Mesodermal cell (in vitro differentiated cells): ENCODE data around the gene SLC6A19.

ENCODE experiments used
- H3K27ac ChIP-seq: 2 replicates; pipeline ENCODE4 v1.7.0; 2013; ENCODE audit warnings: mild to moderate bottlenecking, low read depth, low read length, moderate library complexity; ENCODE audit not compliant: severe bottlenecking
- H3K36me3 ChIP-seq: 2 replicates; pipeline ENCODE4 v1.7.1; 2013; ENCODE audit warnings: mild to moderate bottlenecking, low read length, moderate library complexity; ENCODE audit not compliant: control insufficient read depth, insufficient read depth
- H3K4me1 ChIP-seq: one replicate; pipeline ENCODE4 v1.7.1; 2013; ENCODE audit warnings: mild to moderate bottlenecking, low read length; ENCODE audit not compliant: insufficient read depth, control insufficient read depth, poor library complexity, severe bottlenecking
- H3K4me3 ChIP-seq: 2 replicates; pipeline ENCODE4 v1.7.0; 2013; ENCODE audit warnings: low read length, control low read depth, mild to moderate bottlenecking; ENCODE audit not compliant: insufficient read depth, poor library complexity, severe bottlenecking; ENCODE audit errors: extremely low read depth
- H3K9me3 ChIP-seq: 2 replicates; pipeline ENCODE4 v1.7.1; 2013; ENCODE audit warnings: mild to moderate bottlenecking, low read length, moderate library complexity; ENCODE audit not compliant: control insufficient read depth
- WGBS, 2 experiments: methylation state at CpG; one replicate each; pipeline ENCODE4 v1.1.5; 2013; ENCODE audit warnings: missing lambda C conversion rate in 2 of 2; ENCODE audit not compliant: insufficient coverage in 2 of 2; 5-methylcytosine and 5-hydroxymethylcytosine counted together

Gene SLC6A19

DNA sequence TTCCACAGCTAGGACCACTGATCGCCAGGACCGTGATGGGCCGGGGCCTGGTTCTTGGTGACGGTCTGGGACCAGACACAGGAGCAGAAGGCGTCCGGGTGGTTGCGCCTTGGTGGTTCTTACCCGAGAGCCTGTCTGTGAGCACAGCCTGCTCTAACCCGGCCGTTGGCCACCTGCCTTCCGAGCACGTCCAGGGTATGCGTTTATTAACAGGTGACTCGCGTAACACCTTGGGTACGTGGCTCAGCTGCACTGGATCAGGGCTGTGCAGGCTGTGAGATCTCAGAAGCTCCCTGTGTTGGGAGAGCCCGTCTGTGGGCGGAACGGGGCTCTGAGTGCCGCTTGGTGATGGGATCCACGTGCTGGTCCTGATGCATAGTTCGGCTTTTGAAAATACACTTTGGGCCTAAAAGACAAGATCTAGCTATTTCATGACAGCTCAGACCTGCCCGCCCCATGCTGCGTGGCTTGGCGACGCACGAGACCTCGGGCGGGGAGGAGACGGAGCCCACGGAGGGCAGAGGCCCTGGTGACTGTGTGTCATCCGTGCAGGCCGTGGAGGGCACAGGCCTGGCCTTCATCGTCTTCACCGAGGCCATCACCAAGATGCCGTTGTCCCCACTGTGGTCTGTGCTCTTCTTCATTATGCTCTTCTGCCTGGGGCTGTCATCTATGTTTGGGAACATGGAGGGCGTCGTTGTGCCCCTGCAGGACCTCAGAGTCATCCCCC is 17.1 kb downstream of the SLC6A19 start:
- WGBS, 2 experiments, result 92 to 93% methylated on average over 38 of the region's 38 CpGs
- H3K4me1 ChIP-seq, result no peaks in the 10 kb centered on the region
- H3K36me3 ChIP-seq, result no peaks in the 10 kb centered on the region
- H3K4me3 ChIP-seq, result no peak overlapping the region
- no peaks in the 10 kb centered on the region for H3K9me3 ChIP-seq
- no peak overlapping the region for H3K27ac ChIP-seq

DNA sequence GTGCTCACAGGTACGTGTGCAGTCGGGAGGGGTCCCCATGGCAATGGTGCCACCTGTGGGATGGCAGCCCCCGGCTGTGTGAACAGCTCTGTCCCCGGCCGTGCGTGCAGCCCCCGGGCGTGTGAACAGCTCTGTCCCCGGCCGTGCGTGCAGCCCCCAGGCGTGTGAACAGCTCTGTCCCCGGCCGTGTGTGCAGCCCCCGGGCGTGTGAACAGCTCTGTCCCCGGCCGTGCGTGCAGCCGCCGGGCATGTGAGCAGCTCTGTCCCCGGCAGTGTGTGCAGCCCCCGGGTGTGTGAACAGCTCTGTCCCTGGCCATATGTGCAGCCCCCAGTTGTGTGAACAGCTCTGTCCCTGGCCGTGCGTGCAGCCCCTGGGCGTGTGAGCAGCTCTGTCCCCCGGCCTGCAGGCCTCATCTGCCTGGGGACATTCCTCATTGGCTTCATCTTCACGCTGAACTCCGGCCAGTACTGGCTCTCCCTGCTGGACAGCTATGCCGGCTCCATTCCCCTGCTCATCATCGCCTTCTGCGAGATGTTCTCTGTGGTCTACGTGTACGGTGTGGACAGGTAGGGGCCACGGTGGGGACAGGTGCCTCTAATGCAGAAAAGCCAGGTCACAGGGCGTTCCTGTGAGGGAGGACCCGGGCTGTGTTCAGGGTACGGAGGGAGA is 17.8 kb downstream of the SLC6A19 start:
- Histone ChIP-seq H3K36me3 (no peaks in the 10 kb centered on the region), H3K27ac (no peak overlapping the region), H3K4me1 (no peaks in the 10 kb centered on the region), H3K4me3 (no peak overlapping the region), H3K9me3 (no peaks in the 10 kb centered on the region)
- 80 to 89% methylated on average over 28 to 35 of the region's 38 CpGs for WGBS, 2 experiments

DNA sequence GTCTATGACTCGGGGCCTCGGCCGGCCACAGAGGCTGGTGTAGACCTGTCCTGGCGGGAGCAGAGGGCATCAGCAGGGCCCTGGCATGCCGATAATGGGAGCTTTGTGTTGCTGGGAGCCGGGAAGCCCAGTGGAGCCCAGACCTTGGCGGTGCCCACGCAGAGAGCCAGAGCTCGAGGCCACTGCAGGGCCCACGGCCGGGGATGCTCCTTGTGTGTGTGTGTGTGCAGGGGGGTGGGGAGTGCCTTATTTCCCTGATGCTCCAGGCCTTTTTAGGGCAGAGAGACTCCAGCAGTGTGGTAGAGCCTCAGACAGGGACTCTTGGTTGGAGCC is 18.3 kb downstream of the SLC6A19 start:
- no peaks in the 10 kb centered on the region for H3K9me3 ChIP-seq
- no peak overlapping the region for H3K4me3 ChIP-seq
- no peaks in the 10 kb centered on the region for H3K4me1 ChIP-seq
- no peaks in the 10 kb centered on the region for H3K36me3 ChIP-seq
- no peak overlapping the region for H3K27ac ChIP-seq
- WGBS, 2 experiments, result 87 to 92% methylated on average over 6 to 11 of the region's 11 CpGs

DNA sequence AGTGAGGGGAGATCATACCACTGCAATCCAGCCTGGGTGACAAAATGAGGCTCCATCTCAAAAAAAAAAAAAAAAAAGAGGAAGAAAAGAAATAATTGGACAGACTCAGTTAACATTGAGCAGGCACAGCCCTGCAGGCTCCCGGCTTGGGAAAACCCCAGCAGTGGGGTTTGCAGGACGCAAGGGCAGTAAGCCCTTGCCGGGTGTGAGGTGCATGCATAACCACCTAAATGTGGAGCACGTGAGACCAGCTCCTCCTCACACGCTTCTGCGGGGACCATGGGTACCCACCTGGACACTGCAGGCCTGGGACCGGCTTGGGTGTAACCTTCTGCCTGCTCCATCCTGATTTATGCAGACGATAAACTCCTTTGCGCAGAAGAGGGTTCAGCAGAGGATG is 19.0 kb downstream of the SLC6A19 start:
- Histone ChIP-seq H3K27ac (no peak overlapping the region), H3K36me3 (no peaks in the 10 kb centered on the region), H3K9me3 (no peaks in the 10 kb centered on the region), H3K4me1 (no peaks in the 10 kb centered on the region), H3K4me3 (no peak overlapping the region)
- 79 to 85% methylated on average over 8 to 9 of the region's 9 CpGs for WGBS, 2 experiments

DNA sequence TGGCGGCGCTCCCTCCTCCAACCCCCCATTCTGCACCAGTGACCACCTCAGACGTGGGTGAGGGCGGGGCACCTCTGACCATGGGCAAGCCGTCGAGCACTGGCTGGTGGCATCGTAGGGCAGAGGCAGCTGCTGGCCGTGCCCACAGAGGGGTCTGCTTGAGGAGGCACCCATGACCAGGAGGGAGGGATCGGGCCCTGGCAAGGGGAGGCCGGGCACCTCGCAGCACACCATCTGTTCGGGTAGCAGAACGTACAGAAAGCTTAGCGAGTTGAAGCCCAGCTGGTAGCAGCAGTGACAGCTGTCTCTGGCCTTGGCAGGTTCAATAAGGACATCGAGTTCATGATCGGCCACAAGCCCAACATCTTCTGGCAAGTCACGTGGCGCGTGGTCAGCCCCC is 19.4 kb downstream of the SLC6A19 start:
- Histone ChIP-seq H3K36me3 (no peaks in the 10 kb centered on the region), H3K4me1 (no peaks in the 10 kb centered on the region), H3K9me3 (no peaks in the 10 kb centered on the region), H3K4me3 (no peak overlapping the region), H3K27ac (no peak overlapping the region)
- WGBS, 2 experiments, result 91 to 92% methylated on average over 17 to 19 of the region's 19 CpGs

DNA sequence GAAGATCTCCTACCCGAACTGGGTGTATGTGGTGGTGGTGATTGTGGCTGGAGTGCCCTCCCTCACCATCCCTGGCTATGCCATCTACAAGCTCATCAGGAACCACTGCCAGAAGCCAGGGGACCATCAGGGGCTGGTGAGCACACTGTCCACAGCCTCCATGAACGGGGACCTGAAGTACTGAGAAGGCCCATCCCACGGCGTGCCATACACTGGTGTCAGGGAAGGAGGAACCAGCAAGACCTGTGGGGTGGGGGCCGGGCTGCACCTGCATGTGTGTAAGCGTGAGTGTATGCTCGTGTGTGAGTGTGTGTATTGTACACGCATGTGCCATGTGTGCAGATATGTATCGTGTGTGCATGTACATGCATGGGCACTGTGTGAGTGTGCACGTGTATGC is 20.3 kb downstream of the SLC6A19 start:
- no peak overlapping the region for H3K27ac ChIP-seq

DNA sequence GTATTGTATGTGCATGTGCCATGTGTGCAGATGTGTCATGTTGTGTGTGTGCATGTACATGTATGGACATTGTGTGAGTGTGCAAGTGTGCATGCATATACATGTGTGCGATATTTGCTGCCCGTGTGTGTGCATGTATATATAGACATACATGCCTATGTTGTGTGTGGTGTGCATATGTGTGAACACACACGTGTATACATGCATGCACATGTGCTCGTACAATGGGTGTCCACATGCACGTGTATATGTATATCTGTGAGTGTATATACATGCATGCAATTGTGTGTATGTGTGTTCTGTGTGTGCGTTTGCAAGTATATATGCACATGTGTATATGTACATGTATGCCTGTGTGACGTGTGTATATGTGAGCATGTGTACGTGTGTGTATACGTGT is 20.8 kb downstream of the SLC6A19 start:
- H3K27ac ChIP-seq, result no peak overlapping the region
- WGBS, 2 experiments, result 89% methylated on average over 9 of the region's 9 CpGs
- H3K4me3 ChIP-seq, result no peak overlapping the region

More for the DNA sequence above, 20.3 kb downstream of the SLC6A19 start:
- Histone ChIP-seq H3K4me1 (no peaks in the 10 kb centered on the region), H3K4me3 (no peak overlapping the region), H3K36me3 (no peaks in the 10 kb centered on the region), H3K9me3 (no peaks in the 10 kb centered on the region)
- 93 to 96% methylated on average over 9 of the region's 10 CpGs for WGBS, 2 experiments

DNA sequence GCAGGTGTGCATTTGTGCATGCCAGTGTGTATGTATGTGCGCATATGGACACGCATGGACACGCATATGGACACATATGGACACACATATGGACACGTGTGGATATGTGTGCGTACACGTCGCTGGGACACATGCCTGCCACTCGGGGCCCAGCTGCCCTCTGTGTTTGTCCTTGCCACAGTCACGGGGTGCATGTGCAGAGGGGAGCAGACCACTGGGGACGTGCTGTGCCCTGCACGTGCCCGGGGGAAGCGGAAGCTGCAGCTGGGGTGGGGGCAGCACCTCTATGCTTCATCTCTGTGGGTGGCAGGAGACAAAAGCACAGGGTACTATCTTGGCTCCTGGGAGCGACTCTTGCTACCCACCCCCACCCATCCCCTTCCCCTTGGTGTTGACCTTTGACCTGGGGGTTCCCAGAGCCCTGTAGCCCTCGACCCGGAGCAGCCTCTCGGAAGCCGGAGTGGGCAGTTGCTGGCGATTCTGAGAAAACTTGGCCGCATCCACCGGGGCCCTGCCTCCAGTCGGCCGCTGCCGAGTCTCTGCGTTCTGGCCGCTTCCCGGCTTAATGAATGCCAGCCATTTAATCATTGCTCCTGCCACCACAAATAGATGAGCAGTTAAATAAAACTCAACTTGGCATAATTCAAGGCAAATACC is 21.4 kb downstream of the SLC6A19 start:
- WGBS, 2 experiments, result 90% methylated on average over 22 to 27 of the region's 27 CpGs
- Histone ChIP-seq H3K4me3 (no peak overlapping the region), H3K27ac (no peak overlapping the region), H3K4me1 (no peaks in the 10 kb centered on the region), H3K36me3 (no peaks in the 10 kb centered on the region), H3K9me3 (no peaks in the 10 kb centered on the region)

More for the DNA sequence above, 20.8 kb downstream of the SLC6A19 start:
- Histone ChIP-seq H3K4me1 (no peaks in the 10 kb centered on the region), H3K9me3 (no peaks in the 10 kb centered on the region), H3K36me3 (no peaks in the 10 kb centered on the region)

DNA sequence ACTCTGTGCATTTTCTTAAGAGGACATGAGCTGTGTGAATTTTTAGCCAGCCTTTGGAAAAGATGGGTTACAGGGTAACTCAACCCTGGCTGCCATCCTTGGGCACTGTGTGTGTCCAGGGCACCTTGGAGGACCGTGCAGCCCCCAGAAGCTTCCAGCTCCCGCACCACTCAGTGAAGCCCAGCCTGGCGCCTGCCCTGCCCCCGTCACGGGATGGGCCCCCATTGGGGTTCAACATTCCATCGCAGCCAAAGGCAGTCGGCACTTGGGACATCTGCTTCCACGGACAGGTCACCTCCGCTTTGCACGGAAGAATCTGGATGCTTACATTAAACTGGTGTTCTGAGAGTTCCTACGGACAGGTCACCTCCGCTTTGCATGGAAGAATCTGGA is 21.9 kb downstream of the SLC6A19 start:
- WGBS, 2 experiments, result 94 to 95% methylated on average over 12 of the region's 12 CpGs
- no peak overlapping the region for H3K27ac ChIP-seq
- H3K36me3 ChIP-seq, result no peaks in the 10 kb centered on the region

DNA sequence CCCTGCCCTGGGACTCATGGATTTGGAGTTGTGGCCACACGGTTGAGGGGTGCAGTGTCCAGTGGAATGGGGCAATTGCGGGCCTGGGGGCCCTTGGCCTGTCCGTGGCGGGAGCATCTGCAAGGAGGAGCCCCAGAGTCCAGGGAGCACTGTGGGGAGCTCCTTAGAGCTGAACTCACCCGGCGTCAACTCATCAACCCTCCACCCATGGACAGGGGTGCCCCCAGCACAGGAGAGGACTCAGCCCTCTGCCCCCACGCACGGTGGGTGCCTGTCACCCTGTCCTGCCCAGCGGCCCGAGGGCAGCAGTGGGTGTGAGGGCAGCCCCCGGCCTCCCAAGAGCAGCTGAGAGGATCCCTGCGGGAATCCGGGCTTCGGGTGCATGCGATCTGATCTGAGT is 23.2 kb downstream of the SLC6A19 start:
- Histone ChIP-seq H3K4me3 (no peak overlapping the region), H3K36me3 (no peaks in the 10 kb centered on the region)
- WGBS, 2 experiments, result 88 to 93% methylated on average over 8 to 10 of the region's 15 CpGs

More for the DNA sequence above, 21.9 kb downstream of the SLC6A19 start:
- Histone ChIP-seq H3K9me3 (no peaks in the 10 kb centered on the region), H3K4me3 (no peak overlapping the region), H3K4me1 (no peaks in the 10 kb centered on the region)

DNA sequence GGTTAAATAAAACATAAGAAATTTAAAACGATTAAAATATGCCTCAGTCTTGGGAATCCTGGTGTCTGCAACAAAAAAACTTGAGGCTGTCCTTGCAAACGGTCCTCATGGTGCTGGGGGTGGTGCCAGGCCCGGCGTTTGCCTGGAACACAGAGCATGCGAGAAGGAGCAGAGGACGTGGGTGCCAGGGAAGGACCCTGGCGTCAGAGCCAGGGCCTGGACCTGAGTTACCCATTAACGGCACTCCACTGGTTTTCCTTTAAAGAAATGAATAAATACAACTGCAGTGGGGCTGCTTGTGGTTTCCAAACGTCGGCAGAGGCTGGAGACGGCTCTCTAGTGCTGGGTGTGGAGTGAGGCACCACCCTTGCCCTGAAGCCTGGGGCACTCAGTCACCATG is 23.7 kb downstream of the SLC6A19 start, which contains the start of gene SLC6A18:
Gene SLC6A18 (plus strand): TSS at position 301 of the 400 bp plus-strand sequence. CDS start 97 bp downstream, at position 398.
- H3K4me1 ChIP-seq, result no peaks in the 10 kb centered on the region
- no peaks in the 10 kb centered on the region for H3K36me3 ChIP-seq
- H3K4me3 ChIP-seq, result no peak within 1 kb of the TSS
- no peaks in the 10 kb centered on the region for H3K9me3 ChIP-seq
- no peak within 1 kb of the TSS for H3K27ac ChIP-seq
- 81 to 85% methylated on average over 9 to 11 of the region's 11 CpGs for WGBS, 2 experiments

More for the DNA sequence above, 23.2 kb downstream of the SLC6A19 start:
- Histone ChIP-seq H3K9me3 (no peaks in the 10 kb centered on the region), H3K4me1 (no peaks in the 10 kb centered on the region), H3K27ac (no peak overlapping the region)
